NCI-H128 (cell line): Measurements from ENCODE around the gene TNFRSF4.
A peak's percentile ranks its signal among the peaks of the same experiment; 100 is the strongest.
"Not testable (repeated sequence)": the region's sequence is repeated elsewhere in the genome, so short reads cannot be mapped to it uniquely, and the experiment has no call there.

Experiments
- DNase-seq: peaks from one replicate; lab custom pipeline; 2025; ENCODE audit not compliant: unreplicated experiment; lab: John Stamatoyannopoulos, UW

TNFRSF4 gene

GRCh38 chr1:1213345-1214265, at the start of gene TNFRSF4:
TSS of gene TNFRSF4 (minus strand) at chr1:1214153. CDS start at chr1:1214127, 26 bp downstream.
- no peak for DNase-seq

GRCh38 chr1:1262758-1263157, 48.8 kb upstream of the TNFRSF4 start:
- no peak for DNase-seq

GRCh38 chr1:1262071-1262470, 48.1 kb upstream of the TNFRSF4 start:
- no peak for DNase-seq

GRCh38 chr1:1260843-1261560, 47.0 kb upstream of the TNFRSF4 start:
- no peak for DNase-seq

GRCh38 chr1:1259951-1260600, 46.1 kb upstream of the TNFRSF4 start:
- no peak for DNase-seq

- no peak for DNase-seq
These were observed 45.6 kb upstream of the TNFRSF4 start for GRCh38 chr1:1259540-1259939.

- DNase-seq = no peak
These were observed 45.2 kb upstream of the TNFRSF4 start for GRCh38 chr1:1259119-1259488.

- DNase-seq = no peak
These were observed 43.3 kb upstream of the TNFRSF4 start for GRCh38 chr1:1256956-1257871.

GRCh38 chr1:1255611-1256010, 41.7 kb upstream of the TNFRSF4 start:
- DNase-seq = no peak

GRCh38 chr1:1255078-1255477, 41.1 kb upstream of the TNFRSF4 start:
- DNase-seq = no peak

GRCh38 chr1:1254667-1254998, 40.7 kb upstream of the TNFRSF4 start:
- no peak for DNase-seq

GRCh38 chr1:1253972-1254666, 40.2 kb upstream of the TNFRSF4 start:
- no peak for DNase-seq

GRCh38 chr1:1253314-1253713, 39.4 kb upstream of the TNFRSF4 start:
- DNase-seq = no peak

GRCh38 chr1:1250786-1251284, 36.9 kb upstream of the TNFRSF4 start:
- DNase-seq = peak; percentile 40

- DNase-seq = not testable (repeated sequence)
These were observed 34.3 kb upstream of the TNFRSF4 start for GRCh38 chr1:1248009-1248913.

GRCh38 chr1:1247341-1247913, 33.5 kb upstream of the TNFRSF4 start:
- DNase-seq = no peak

- no peak for DNase-seq
These were observed 32.8 kb upstream of the TNFRSF4 start, which contains the start of gene C1QTNF12 for GRCh38 chr1:1246577-1247340. TSS of gene C1QTNF12 (minus strand) at chr1:1246722. CDS start at chr1:1246690, 32 bp downstream.
